ENCODE measurements around the gene SH3PXD2A. TPM values are rescaled to one million over a fixed set of nuclear protein-coding genes. Genes with fewer than 3 reads are reported as not detected.

SH3PXD2A gene
- total RNA-seq, 1 donor from 2014 or later = 12.2 TPM

- DNase-seq (ENCODE audit: low read depth) = no peak
- Histone ChIP-seq H3K27me3 (ENCODE audit: control insufficient read depth, insufficient read depth, low read length) (no peaks in the 10 kb centered on the region), H3K36me3 (ENCODE audit: control insufficient read depth, insufficient read depth, low read length) (no peaks in the 10 kb centered on the region), H3K4me3 (ENCODE audit: low read depth, low read length) (no peak overlapping the region)
- TF ChIP-seq, protein P1, sequence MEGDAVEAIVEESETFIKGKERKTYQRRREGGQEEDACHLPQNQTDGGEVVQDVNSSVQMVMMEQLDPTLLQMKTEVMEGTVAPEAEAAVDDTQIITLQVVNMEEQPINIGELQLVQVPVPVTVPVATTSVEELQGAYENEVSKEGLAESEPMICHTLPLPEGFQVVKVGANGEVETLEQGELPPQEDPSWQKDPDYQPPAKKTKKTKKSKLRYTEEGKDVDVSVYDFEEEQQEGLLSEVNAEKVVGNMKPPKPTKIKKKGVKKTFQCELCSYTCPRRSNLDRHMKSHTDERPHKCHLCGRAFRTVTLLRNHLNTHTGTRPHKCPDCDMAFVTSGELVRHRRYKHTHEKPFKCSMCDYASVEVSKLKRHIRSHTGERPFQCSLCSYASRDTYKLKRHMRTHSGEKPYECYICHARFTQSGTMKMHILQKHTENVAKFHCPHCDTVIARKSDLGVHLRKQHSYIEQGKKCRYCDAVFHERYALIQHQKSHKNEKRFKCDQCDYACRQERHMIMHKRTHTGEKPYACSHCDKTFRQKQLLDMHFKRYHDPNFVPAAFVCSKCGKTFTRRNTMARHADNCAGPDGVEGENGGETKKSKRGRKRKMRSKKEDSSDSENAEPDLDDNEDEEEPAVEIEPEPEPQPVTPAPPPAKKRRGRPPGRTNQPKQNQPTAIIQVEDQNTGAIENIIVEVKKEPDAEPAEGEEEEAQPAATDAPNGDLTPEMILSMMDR (IDR thresholded peaks at IDR 0.05; ENCODE audit: insufficient read depth, low read length, poor library complexity, severe bottlenecking) = no peak
Measured at GRCh38 chr10:103668351-103669242, 186.8 kb downstream of the SH3PXD2A start.

- TF ChIP-seq, protein P1 (IDR thresholded peaks at IDR 0.05; ENCODE audit: insufficient read depth, low read length, poor library complexity, severe bottlenecking) = no peak
- Histone ChIP-seq H3K27me3 (ENCODE audit: control insufficient read depth, insufficient read depth, low read length) (no peaks in the 10 kb centered on the region), H3K4me3 (ENCODE audit: low read depth, low read length) (no peak overlapping the region), H3K36me3 (ENCODE audit: control insufficient read depth, insufficient read depth, low read length) (no peaks in the 10 kb centered on the region)
- DNase-seq (ENCODE audit: low read depth) = no peak
Measured at GRCh38 chr10:103667356-103667755, 188.0 kb downstream of the SH3PXD2A start.

DNA sequence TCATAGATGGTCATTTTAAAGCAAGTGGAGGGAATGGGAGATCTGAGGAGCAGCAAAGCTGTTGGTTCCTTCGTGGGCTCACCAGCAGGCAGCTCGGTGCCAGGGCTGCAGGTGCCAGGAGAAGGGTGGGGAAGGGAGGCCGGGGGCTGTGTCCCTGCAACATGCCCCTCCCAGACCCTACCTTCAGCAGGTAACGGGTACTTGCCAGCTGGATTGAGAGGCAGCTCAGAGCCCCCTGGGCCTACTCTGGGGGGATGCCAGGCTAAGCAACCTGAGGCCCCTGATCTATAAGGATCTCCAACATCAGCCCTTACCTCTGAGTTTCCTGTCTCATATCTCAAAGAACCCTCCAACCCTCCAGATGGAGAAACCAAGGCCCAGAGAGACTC lies 188.6 kb downstream of the SH3PXD2A start:
- H3K27me3 ChIP-seq (ENCODE audit: control insufficient read depth, insufficient read depth, low read length) = no peaks in the 10 kb centered on the region
- no peak for DNase-seq (ENCODE audit: low read depth)
- no peaks in the 10 kb centered on the region for H3K36me3 ChIP-seq (ENCODE audit: control insufficient read depth, insufficient read depth, low read length)
- TF ChIP-seq, protein P1 (IDR thresholded peaks at IDR 0.05; ENCODE audit: insufficient read depth, low read length, poor library complexity, severe bottlenecking) = no peak
- H3K4me3 ChIP-seq (ENCODE audit: low read depth, low read length) = no peak overlapping the region

GRCh38 chr10:103666087-103666761 lies 189.2 kb downstream of the SH3PXD2A start:
- TF ChIP-seq, protein P1 (IDR thresholded peaks at IDR 0.05; ENCODE audit: insufficient read depth, low read length, poor library complexity, severe bottlenecking) = peak; percentile 46
- DNase-seq (ENCODE audit: low read depth) = no peak
- no peaks in the 10 kb centered on the region for H3K36me3 ChIP-seq (ENCODE audit: control insufficient read depth, insufficient read depth, low read length)

GRCh38 chr10:103665162-103665889 lies 190.1 kb downstream of the SH3PXD2A start:
- Histone ChIP-seq H3K27me3 (ENCODE audit: control insufficient read depth, insufficient read depth, low read length) (no peaks in the 10 kb centered on the region), H3K4me3 (ENCODE audit: low read depth, low read length) (no peak overlapping the region), H3K36me3 (ENCODE audit: control insufficient read depth, insufficient read depth, low read length) (no peaks in the 10 kb centered on the region)
- no peak for DNase-seq (ENCODE audit: low read depth)
- TF ChIP-seq, protein P1 (IDR thresholded peaks at IDR 0.05; ENCODE audit: insufficient read depth, low read length, poor library complexity, severe bottlenecking) = no peak

More at GRCh38 chr10:103666087-103666761, 189.2 kb downstream of the SH3PXD2A start:
- Histone ChIP-seq H3K4me3 (ENCODE audit: low read depth, low read length) (no peak overlapping the region), H3K27me3 (ENCODE audit: control insufficient read depth, insufficient read depth, low read length) (no peaks in the 10 kb centered on the region)
